Activated T-helper 2 cell treated with anti-CD3 and anti-CD28 coated beads, Interferon-gamma antibody, Interleukin-2, Interleukin-4, amounts not matched to agents 10 μg/mL and 5 μg/mL and 100 μg/mL, durations not matched to agents 14 hours and 24 hours and 36 hours (primary cell): ENCODE data around the gene GADL1. TPM values are rescaled to one million over a fixed set of nuclear protein-coding genes. Genes with fewer than 3 reads are reported as not detected.

Source experiments
- DNase-seq: peaks from one replicate; pipeline ENCODE4 v3.0.0; 2021; ENCODE audit warnings: low spot score
- H3K27ac Mint-ChIP-seq: one replicate; pipeline ENCODE4 v1.8.0; 2021; ENCODE audit warnings: mixed read lengths
- H3K27me3 Mint-ChIP-seq: one replicate; pipeline ENCODE4 v1.8.0; 2021; ENCODE audit warnings: low read depth, mixed read lengths
- H3K36me3 Mint-ChIP-seq: one replicate; pipeline ENCODE4 v1.8.0; 2021; ENCODE audit warnings: low read depth, mixed read lengths
- H3K4me1 Mint-ChIP-seq: one replicate; pipeline ENCODE4 v1.8.0; 2021; ENCODE audit warnings: low read depth, mixed read lengths
- H3K4me3 Mint-ChIP-seq: one replicate; pipeline ENCODE4 v1.8.0; 2021; ENCODE audit warnings: low read depth, mild to moderate bottlenecking, moderate library complexity, mixed read lengths
- H3K9me3 Mint-ChIP-seq: one replicate; pipeline ENCODE4 v1.8.0; 2021; ENCODE audit warnings: mixed read lengths
- intact Hi-C: fragments of 100-400 bp; cut with micrococcal nuclease; formaldehyde crosslinking; loops from one replicate; pipeline ENCODE4 v1.15.1; 2023
- total RNA-seq: library from RNA; stranded (reverse); gene quantifications from 2 replicates; pipeline ENCODE4 v1.2.3, GENCODE V29; 2022

GADL1 gene
- total RNA-seq, 1 donor from 2014 or later: not detected

DNA sequence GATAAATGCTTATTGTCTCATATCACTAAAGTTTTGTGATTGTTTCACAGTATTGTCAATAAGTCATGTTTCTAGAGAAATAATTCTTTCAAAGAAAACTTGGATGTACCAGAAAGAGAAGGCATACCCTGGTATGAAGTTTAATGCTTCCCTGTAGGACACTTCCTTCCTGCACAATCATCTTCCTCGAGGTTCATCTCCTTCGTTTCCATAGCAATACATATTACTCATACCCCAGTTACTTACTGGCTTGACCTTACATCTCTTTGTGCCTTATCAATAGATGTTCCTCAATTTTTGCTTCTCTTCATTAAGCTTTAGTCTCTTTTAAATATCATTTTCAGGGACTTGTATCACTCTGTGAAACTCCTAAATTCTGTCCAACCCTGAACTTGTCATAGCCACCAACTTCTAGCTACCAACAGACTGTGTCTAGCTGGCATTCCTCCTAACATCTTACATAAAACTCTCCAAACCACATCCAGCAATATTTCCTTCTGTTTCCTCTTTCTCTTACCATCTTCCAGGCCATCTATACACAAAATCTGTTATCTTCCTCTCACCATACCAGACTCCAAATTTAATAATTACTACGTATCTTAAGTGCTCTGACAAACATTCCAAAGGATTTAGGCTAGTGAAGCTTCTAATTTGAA is 134.3 kb downstream of the GADL1 start:
- Mint-ChIP-seq H3K4me3 (no peak overlapping the region), H3K4me1 (peaks cover 2% of the 10 kb centered on the region), H3K27ac (no peak overlapping the region), H3K36me3 (no peaks in the 10 kb centered on the region), H3K9me3 (no peaks in the 10 kb centered on the region), H3K27me3 (peaks cover 25% of the 10 kb centered on the region)
- intact Hi-C loops: no loop called here
- DNase-seq: no peak

- DNase-seq: no peak
- intact Hi-C loops: loop anchor here (10.0 kb wide), 1 partner anchor 741 kb away; no protein-coding TSS in a partner anchor
- H3K27me3 Mint-ChIP-seq: peaks cover 20% of the 10 kb centered on the region
- H3K4me1 Mint-ChIP-seq: peaks cover 18% of the 10 kb centered on the region
- no peaks in the 10 kb centered on the region for H3K9me3 Mint-ChIP-seq
- H3K4me3 Mint-ChIP-seq: no peak overlapping the region
- H3K36me3 Mint-ChIP-seq: no peaks in the 10 kb centered on the region
- no peak overlapping the region for H3K27ac Mint-ChIP-seq
Measured at GRCh38 chr3:30756218-30756617, 138.2 kb downstream of the GADL1 start.

- H3K27ac Mint-ChIP-seq: no peak overlapping the region
- peaks cover 25% of the 10 kb centered on the region for H3K4me1 Mint-ChIP-seq
- no peaks in the 10 kb centered on the region for H3K36me3 Mint-ChIP-seq
- H3K4me3 Mint-ChIP-seq: no peak overlapping the region
- intact Hi-C loops: loop anchor here (5.0 to 10.0 kb wide), 3 partner anchors 642 to 1912 kb away; no protein-coding TSS in a partner anchor
- no peaks in the 10 kb centered on the region for H3K9me3 Mint-ChIP-seq
- peaks cover 12% of the 10 kb centered on the region for H3K27me3 Mint-ChIP-seq
- no peak for DNase-seq
Measured at GRCh38 chr3:30754426-30754825, 140.0 kb downstream of the GADL1 start.

- intact Hi-C loops: loop anchor here (5.0 to 10.0 kb wide), 3 partner anchors 641 to 1911 kb away; no protein-coding TSS in a partner anchor
- peaks cover 11% of the 10 kb centered on the region for H3K27me3 Mint-ChIP-seq
- H3K36me3 Mint-ChIP-seq: no peaks in the 10 kb centered on the region
- H3K9me3 Mint-ChIP-seq: no peaks in the 10 kb centered on the region
- peaks cover 32% of the 10 kb centered on the region for H3K4me1 Mint-ChIP-seq
- DNase-seq: no peak
- no peak overlapping the region for H3K4me3 Mint-ChIP-seq
- no peak overlapping the region for H3K27ac Mint-ChIP-seq
Measured at GRCh38 chr3:30753766-30754165, 140.7 kb downstream of the GADL1 start.

DNA sequence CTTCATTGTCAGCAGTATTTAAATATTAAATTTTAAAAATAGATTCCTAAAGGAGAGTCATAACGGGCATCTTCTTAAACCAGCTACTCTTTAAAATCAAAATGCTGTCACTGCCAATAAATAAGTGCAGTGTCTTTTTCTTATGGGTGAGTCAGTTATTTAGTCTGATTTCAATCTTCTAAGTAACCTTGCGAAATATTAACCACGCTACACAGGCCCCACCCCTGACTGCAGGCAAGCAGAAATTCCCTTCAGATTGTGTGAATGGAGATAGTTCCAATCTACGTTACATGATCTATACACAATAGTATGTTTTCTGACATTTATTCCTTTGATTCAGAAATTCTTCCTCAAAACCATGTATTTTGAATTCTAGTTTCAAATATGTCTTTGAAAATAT is 141.5 kb downstream of the GADL1 start:
- no peak for DNase-seq
- no peaks in the 10 kb centered on the region for H3K36me3 Mint-ChIP-seq
- H3K9me3 Mint-ChIP-seq: no peaks in the 10 kb centered on the region
- no peak overlapping the region for H3K27ac Mint-ChIP-seq
- H3K27me3 Mint-ChIP-seq: peaks cover 6% of the 10 kb centered on the region
- peaks cover 32% of the 10 kb centered on the region for H3K4me1 Mint-ChIP-seq
- no peak overlapping the region for H3K4me3 Mint-ChIP-seq
- intact Hi-C loops: loop anchor here (5.0 to 10.0 kb wide), 3 partner anchors 641 to 1911 kb away; no protein-coding TSS in a partner anchor

DNA sequence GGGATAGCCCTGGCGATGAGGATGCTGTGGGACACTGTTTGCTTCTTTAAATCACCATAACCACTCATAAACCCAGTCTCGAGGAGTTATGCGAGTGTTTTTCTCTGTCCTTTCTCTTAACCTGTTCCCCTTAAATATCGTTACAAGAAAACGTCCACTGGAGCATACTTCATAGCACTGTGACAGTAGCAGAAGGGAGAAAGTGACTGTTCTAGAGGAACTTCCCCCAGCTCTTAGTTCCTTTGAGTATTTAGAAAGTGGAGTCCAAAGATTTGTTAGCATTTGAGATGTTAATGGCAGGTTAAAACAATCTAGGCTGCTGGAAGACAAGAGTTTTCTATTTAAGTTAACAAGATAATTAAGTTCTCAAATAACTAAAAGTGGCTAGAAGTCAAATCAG is 142.0 kb downstream of the GADL1 start:
- Mint-ChIP-seq H3K4me3 (no peak overlapping the region), H3K27ac (no peak overlapping the region), H3K27me3 (peaks cover 6% of the 10 kb centered on the region), H3K4me1 (peaks cover 37% of the 10 kb centered on the region), H3K36me3 (no peaks in the 10 kb centered on the region), H3K9me3 (no peaks in the 10 kb centered on the region)
- DNase-seq: no peak
- intact Hi-C loops: loop anchor here (5.0 to 10.0 kb wide), 3 partner anchors 640 to 1910 kb away; no protein-coding TSS in a partner anchor

DNA sequence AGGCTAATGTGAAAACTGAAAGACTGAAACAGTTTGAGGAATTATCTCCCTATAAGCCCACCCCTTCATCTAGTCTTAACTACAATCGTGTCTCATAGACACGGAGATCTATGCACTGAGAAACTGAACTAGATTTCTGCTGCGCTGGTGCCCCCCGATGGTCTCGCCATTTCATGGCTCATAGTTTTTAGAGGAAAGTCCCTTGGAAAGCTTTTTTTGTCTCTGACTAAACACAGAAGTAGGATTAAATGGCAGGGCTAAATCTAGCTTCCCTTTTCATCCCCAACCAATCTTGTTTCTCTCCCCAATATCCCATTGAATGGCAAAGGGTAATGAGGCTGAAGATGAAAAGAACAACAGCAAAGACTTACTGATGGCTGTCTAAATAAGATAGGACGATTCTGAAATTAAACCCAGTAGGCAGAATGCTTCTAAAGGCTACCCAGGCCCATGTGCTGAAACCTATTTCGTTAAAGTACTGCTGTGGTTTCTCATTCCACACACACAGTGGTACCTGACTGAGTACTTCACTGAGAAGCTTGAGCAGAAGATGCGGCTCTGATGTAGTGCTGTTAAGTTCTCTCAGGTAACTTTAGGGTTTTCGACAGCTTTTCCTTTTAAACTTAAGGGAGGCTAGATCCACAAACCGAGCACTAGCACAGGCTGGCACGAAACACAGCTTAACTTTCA is 142.7 kb downstream of the GADL1 start:
- H3K4me1 Mint-ChIP-seq: peaks cover 38% of the 10 kb centered on the region
- no peaks in the 10 kb centered on the region for H3K36me3 Mint-ChIP-seq
- peak; percentile 24 for DNase-seq
- peaks cover 3% of the 10 kb centered on the region for H3K27me3 Mint-ChIP-seq
- no peak overlapping the region for H3K4me3 Mint-ChIP-seq
- H3K27ac Mint-ChIP-seq: no peak overlapping the region
- no peaks in the 10 kb centered on the region for H3K9me3 Mint-ChIP-seq
- intact Hi-C loops: loop anchor here (2.0 to 10.0 kb wide), 4 partner anchors 639 to 1909 kb away; no protein-coding TSS in a partner anchor

- Mint-ChIP-seq H3K27ac (no peak overlapping the region), H3K27me3 (peaks cover 3% of the 10 kb centered on the region), H3K9me3 (no peaks in the 10 kb centered on the region), H3K4me1 (peaks cover 38% of the 10 kb centered on the region), H3K4me3 (no peak overlapping the region), H3K36me3 (no peaks in the 10 kb centered on the region)
- intact Hi-C loops: loop anchor here (2.0 to 10.0 kb wide), 4 partner anchors 639 to 1909 kb away; no protein-coding TSS in a partner anchor
- no peak for DNase-seq
Measured at GRCh38 chr3:30750967-30751366, 143.5 kb downstream of the GADL1 start.

DNA sequence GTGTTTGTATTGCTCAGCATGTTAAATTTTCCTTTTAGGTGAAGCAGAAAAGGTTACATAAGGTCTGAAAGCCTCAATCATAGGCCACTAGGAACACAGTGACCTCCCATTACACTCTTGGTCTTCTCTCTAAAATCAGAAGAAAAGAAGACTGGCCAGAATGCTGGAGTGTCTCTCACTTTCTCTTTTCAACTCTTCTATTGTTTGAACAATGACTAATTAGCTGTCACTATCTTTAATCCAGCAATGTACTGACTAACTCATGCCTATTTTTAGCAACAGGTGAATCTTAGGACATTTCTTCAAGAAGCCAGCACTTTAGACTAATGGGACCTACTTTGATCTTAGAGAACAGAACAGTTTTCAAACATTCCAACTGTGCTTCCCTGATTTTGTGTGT is 145.2 kb downstream of the GADL1 start:
- intact Hi-C loops: loop anchor here (5.0 kb wide), 1 partner anchor 402 kb away; no protein-coding TSS in a partner anchor
- Mint-ChIP-seq H3K9me3 (no peaks in the 10 kb centered on the region), H3K36me3 (no peaks in the 10 kb centered on the region), H3K27me3 (peaks cover 2% of the 10 kb centered on the region), H3K4me3 (no peak overlapping the region), H3K4me1 (peaks cover 38% of the 10 kb centered on the region), H3K27ac (no peak overlapping the region)
- DNase-seq: no peak

DNA sequence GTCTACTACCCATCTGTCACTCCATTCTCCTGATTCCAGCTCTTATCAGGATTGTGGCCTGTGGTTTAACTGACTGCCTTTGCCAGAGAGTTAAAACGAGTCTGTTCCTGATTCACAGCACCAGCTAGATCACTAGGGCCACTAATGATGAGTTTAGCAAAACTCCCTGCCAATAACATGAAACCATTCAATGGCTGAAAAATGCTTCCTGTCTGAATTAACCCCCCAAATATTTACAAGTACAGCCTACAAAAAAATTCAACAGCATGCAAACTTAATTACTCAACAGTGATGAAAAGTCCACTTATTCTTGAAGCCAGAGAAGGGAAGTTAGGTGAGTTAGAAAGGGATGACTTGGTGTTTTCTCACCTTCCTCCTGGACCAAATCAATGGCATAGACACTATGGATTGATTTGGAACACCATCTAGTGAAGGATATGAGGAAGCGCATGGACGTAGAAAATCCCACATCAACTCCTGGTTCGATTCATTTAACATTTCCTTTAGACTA is 146.6 kb downstream of the GADL1 start:
- Mint-ChIP-seq H3K27me3 (no peaks in the 10 kb centered on the region), H3K36me3 (no peaks in the 10 kb centered on the region), H3K27ac (no peak overlapping the region), H3K9me3 (no peaks in the 10 kb centered on the region), H3K4me3 (no peak overlapping the region), H3K4me1 (peaks cover 48% of the 10 kb centered on the region)
- no peak for DNase-seq
- intact Hi-C loops: loop anchor here (2.0 to 5.0 kb wide), 2 partner anchors 401 to 699 kb away; no protein-coding TSS in a partner anchor

DNA sequence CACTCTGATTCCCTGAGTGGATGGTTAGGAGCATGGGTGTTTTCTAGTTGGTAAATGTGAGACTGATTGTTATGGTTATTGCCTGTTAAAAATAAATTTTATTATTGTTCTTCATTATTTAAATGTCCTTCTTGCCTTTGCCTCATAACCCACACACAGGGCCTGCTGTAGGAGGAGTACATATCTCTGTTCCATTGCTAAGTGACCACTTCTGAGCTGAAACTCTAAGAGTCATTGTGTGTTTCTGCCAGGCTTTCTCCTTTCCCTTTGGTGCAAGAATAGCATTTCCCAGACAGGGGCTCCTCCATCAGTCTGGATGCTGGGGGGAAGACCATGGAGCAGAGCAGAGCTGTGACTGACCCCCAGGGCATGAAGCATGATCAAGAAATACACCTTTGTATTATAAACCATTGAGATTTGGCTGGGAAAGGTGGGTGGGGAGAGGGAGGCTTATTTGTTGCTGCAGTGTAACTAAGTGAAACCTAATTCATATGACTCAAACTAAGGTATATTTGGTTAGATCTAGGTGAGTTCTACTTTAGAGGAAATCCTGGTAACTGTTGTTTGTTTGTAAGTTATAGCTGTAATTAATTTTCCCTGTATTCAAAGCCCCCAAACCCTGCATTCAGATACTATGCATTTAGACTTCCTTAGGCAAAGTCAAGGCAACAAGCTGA is 150.7 kb downstream of the GADL1 start:
- Mint-ChIP-seq H3K4me1 (peaks cover 23% of the 10 kb centered on the region), H3K4me3 (no peak overlapping the region), H3K9me3 (no peaks in the 10 kb centered on the region), H3K27me3 (no peaks in the 10 kb centered on the region), H3K36me3 (no peaks in the 10 kb centered on the region), H3K27ac (peak overlapping the region; percentile 39)
- intact Hi-C loops: no loop called here
- DNase-seq: no peak

DNA sequence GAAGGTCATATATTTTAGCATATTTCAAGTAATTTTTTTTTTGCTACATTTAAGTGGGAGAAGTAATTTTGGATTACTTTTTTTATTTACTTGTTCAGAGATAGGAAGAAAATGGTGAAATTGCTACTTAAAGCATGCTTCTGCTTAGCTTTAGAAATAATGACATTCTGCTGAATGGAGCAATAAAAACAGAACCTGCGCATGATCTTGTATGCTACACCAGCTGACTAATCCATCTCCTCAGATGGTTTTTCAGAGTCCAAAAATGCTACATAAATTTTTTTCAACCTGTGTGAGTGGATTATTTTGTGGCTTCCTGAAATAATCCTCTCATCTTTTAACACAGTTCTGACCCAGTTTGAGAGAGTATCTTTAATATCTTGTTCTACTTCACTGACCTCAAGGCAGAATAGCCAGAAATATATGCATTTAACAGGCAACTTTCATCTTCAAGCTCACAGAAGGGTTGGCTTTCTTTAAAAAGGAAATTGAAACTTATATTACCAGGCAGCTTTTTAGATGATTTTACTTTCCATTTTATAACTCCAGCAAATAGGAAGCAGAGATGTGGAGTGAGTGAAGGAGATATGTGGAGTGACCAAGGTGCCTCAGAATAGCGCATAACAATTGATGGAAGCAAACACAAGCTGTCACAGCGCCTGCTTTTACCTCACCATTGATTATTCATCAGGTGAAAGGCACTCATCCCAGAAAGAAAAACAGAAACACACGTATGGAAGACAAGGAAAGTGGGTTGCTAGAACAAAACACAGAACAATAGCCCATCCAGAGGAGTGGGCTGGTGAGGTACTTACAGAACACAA is 151.5 kb downstream of the GADL1 start:
- H3K4me1 Mint-ChIP-seq: peaks cover 22% of the 10 kb centered on the region
- no peaks in the 10 kb centered on the region for H3K27me3 Mint-ChIP-seq
- DNase-seq: no peak
- no peak overlapping the region for H3K4me3 Mint-ChIP-seq
- no peak overlapping the region for H3K27ac Mint-ChIP-seq
- no peaks in the 10 kb centered on the region for H3K36me3 Mint-ChIP-seq
- no peaks in the 10 kb centered on the region for H3K9me3 Mint-ChIP-seq
- intact Hi-C loops: no loop called here
